SK-N-SH treated with all-trans-retinoic acid at 6 μM for 48 hours (cell line): ENCODE data around the gene ADAMTS6.

Experiments used
- ATAC-seq: fragments of 200-7000 bp; cut with Tn5 transposase; 3 replicates; pipeline ENCODE4 v1.9.1; 2020; ENCODE audit warnings: mild to moderate bottlenecking, moderate library complexity
- BACH2 ChIP-seq: fragments of 250-450 bp; sonication (Bioruptor Pico); IDR thresholded peaks from 2 replicates; pipeline ENCODE4 v1.9.0; 2021; ENCODE audit warnings: mild to moderate bottlenecking, borderline replicate concordance
- ESRRG ChIP-seq: fragments of 250-450 bp; sonication (Bioruptor Pico); IDR thresholded peaks from 2 replicates; pipeline ENCODE4 v1.6.1; 2021; ENCODE audit warnings: mild to moderate bottlenecking
- POU6F1 ChIP-seq: fragments of 250-450 bp; sonication (Bioruptor Pico); IDR thresholded peaks from 2 replicates; pipeline ENCODE4 v1.8.0; 2021; ENCODE audit warnings: low read depth, mild to moderate bottlenecking, moderate library complexity, borderline replicate concordance
- RARB ChIP-seq: fragments of 250-450 bp; sonication (Bioruptor Pico); IDR thresholded peaks from 2 replicates; pipeline ENCODE4 v1.8.0; 2021; ENCODE audit warnings: mild to moderate bottlenecking, moderate library complexity
- SNAI2 ChIP-seq: fragments of 250-450 bp; sonication (Bioruptor Pico); IDR thresholded peaks from 2 replicates; pipeline ENCODE4 v1.5.0; 2020; ENCODE audit warnings: mild to moderate bottlenecking, moderate library complexity
- TSHZ2 ChIP-seq: fragments of 250-450 bp; sonication (Bioruptor Pico); IDR thresholded peaks from 2 replicates; pipeline ENCODE4 v1.5.0; 2020; ENCODE audit warnings: mild to moderate bottlenecking, moderate library complexity
- ZNF70 ChIP-seq: fragments of 450-650 bp; formaldehyde crosslinking; IDR thresholded peaks from 2 replicates; pipeline ENCODE4 v1.5.0; 2020; ENCODE audit warnings: mild to moderate bottlenecking, moderate library complexity
- TF ChIP-seq, protein P1 (sequence below): fragments of 250-450 bp; sonication (Bioruptor Pico); IDR thresholded peaks from 2 replicates; pipeline ENCODE4 v1.5.1; 2021; ENCODE audit warnings: mild to moderate bottlenecking, moderate library complexity
- TF ChIP-seq, protein P2 (sequence below): fragments of 250-450 bp; sonication (Bioruptor Pico); IDR thresholded peaks from 2 replicates; pipeline ENCODE4 v1.5.1; 2020; ENCODE audit warnings: low read depth, mild to moderate bottlenecking, moderate library complexity

ADAMTS6 gene

GRCh38 chr5:65101632-65102100, 380.1 kb downstream of the ADAMTS6 start:
- no peak for TF ChIP-seq RARB (CRISPR knock-in tag)
- TF ChIP-seq, all 23 proteins: peak for 0
- ATAC-seq, result no peak

DNA sequence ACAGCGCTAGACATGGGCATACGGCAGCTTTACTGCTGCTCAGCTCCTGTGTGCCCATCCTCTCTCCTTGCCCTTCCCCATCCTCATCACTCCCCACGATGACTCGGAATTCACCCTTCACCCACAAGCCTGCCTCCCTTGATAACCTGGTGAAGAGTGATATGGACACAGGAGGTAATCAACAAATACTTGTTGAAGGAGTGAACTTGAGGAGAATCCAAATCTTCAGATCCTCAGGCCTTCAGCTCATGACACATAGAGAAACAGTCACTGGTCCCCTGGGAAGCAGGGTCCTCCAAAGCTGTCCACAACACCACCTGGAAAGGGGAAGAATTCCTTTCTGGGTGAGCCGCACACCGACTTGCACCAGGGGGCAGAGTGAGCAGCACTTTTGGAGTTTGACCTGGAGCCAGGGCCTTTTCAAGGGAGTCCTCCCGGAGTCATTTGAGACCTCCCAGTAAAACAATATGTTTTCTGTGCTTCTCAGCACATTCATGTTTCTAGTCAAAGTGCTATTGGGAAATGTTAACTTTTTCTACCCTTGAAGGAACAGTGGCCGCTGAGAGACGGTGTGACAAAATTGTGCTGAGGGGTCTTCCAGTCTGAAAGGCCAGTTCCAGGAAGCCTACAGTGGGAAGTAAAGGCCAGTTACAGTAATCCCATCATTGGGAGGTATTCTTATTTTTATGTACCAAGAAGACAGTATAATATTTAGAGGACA, 380.6 kb downstream of the ADAMTS6 start:
- ATAC-seq, result peak; percentile 92
- TF ChIP-seq ESRRG (CRISPR knock-in tag) (no peak), SNAI2 (no peak), ZNF70 (CRISPR knock-in tag) (no peak), BACH2 (CRISPR knock-in tag) (no peak), POU6F1 (CRISPR knock-in tag) (no peak), TSHZ2 (CRISPR knock-in tag) (no peak)
- TF ChIP-seq, protein P1, sequence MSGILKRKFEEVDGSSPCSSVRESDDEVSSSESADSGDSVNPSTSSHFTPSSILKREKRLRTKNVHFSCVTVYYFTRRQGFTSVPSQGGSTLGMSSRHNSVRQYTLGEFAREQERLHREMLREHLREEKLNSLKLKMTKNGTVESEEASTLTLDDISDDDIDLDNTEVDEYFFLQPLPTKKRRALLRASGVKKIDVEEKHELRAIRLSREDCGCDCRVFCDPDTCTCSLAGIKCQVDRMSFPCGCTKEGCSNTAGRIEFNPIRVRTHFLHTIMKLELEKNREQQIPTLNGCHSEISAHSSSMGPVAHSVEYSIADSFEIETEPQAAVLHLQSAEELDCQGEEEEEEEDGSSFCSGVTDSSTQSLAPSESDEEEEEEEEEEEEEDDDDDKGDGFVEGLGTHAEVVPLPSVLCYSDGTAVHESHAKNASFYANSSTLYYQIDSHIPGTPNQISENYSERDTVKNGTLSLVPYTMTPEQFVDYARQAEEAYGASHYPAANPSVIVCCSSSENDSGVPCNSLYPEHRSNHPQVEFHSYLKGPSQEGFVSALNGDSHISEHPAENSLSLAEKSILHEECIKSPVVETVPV, result no peak
- TF ChIP-seq, protein P2, sequence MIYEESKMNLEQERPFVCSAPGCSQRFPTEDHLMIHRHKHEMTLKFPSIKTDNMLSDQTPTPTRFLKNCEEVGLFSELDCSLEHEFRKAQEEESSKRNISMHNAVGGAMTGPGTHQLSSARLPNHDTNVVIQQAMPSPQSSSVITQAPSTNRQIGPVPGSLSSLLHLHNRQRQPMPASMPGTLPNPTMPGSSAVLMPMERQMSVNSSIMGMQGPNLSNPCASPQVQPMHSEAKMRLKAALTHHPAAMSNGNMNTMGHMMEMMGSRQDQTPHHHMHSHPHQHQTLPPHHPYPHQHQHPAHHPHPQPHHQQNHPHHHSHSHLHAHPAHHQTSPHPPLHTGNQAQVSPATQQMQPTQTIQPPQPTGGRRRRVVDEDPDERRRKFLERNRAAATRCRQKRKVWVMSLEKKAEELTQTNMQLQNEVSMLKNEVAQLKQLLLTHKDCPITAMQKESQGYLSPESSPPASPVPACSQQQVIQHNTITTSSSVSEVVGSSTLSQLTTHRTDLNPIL, result no peak
- TF ChIP-seq, all 23 proteins: peak for 0
